NB4 (cell line): ENCODE results near the gene MCTP1.

Source experiments
- POLR2A ChIP-seq: IDR thresholded peaks from 2 replicates; pipeline ENCODE4 v1.6.1; 2011; ENCODE audit warnings: mild to moderate bottlenecking; ENCODE audit not compliant: insufficient read length; ENCODE audit errors: extremely low read depth
- TF ChIP-seq, protein P1 (sequence below): IDR thresholded peaks from one replicate; pipeline ENCODE4 v1.5.1; 2012; ENCODE audit warnings: low read depth, low read length
- TF ChIP-seq, protein P2 (sequence below): IDR thresholded peaks from 2 replicates; pipeline ENCODE4 v1.6.1; 2011; ENCODE audit warnings: low read depth, low read length

DNA sequence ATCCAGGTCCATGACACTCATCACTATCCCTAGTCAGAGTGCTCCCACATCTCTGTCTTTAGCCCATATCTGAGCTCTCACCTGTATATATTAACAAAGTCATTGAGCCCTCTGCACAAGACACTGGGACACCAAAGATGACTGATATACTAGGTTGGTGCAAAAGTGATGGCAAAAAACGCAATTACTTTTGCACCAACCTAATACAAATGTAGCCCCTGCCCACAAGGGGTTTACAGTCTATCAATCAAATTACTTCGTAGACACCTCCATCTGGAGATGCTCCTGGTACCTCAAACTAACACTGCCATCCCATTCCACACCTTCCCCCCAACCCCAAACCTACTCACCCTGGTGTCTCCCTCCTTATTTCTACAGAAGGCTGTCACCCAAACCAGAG lies 194.1 kb downstream of the MCTP1 start:
- TF ChIP-seq, protein P1, sequence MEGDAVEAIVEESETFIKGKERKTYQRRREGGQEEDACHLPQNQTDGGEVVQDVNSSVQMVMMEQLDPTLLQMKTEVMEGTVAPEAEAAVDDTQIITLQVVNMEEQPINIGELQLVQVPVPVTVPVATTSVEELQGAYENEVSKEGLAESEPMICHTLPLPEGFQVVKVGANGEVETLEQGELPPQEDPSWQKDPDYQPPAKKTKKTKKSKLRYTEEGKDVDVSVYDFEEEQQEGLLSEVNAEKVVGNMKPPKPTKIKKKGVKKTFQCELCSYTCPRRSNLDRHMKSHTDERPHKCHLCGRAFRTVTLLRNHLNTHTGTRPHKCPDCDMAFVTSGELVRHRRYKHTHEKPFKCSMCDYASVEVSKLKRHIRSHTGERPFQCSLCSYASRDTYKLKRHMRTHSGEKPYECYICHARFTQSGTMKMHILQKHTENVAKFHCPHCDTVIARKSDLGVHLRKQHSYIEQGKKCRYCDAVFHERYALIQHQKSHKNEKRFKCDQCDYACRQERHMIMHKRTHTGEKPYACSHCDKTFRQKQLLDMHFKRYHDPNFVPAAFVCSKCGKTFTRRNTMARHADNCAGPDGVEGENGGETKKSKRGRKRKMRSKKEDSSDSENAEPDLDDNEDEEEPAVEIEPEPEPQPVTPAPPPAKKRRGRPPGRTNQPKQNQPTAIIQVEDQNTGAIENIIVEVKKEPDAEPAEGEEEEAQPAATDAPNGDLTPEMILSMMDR, result no peak
- no peak for TF ChIP-seq POLR2A
- TF ChIP-seq, protein P2, sequence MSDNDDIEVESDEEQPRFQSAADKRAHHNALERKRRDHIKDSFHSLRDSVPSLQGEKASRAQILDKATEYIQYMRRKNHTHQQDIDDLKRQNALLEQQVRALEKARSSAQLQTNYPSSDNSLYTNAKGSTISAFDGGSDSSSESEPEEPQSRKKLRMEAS, result no peak
